Measurements from ENCODE around the gene DCHS1.
A peak's percentile ranks its signal among the peaks of the same experiment; 100 is the strongest.

- TF ChIP-seq CTCF (IDR thresholded peaks at IDR 0.05): peak in 2 of 4 experiments; percentile 10 to 20
- peak in 1 of 2 donors; percentile 19 for TF ChIP-seq POLR2A (IDR thresholded peaks at IDR 0.05)
- no peak for TF ChIP-seq EP300 (IDR thresholded peaks at IDR 0.05)
- TF ChIP-seq POLR2AphosphoS5 (IDR thresholded peaks at IDR 0.05): peak; percentile 82
Observed at GRCh38 chr11:6618117-6619003, 37.2 kb downstream of the DCHS1 start.
